ENCODE results near the gene SEC14L1.

DNA sequence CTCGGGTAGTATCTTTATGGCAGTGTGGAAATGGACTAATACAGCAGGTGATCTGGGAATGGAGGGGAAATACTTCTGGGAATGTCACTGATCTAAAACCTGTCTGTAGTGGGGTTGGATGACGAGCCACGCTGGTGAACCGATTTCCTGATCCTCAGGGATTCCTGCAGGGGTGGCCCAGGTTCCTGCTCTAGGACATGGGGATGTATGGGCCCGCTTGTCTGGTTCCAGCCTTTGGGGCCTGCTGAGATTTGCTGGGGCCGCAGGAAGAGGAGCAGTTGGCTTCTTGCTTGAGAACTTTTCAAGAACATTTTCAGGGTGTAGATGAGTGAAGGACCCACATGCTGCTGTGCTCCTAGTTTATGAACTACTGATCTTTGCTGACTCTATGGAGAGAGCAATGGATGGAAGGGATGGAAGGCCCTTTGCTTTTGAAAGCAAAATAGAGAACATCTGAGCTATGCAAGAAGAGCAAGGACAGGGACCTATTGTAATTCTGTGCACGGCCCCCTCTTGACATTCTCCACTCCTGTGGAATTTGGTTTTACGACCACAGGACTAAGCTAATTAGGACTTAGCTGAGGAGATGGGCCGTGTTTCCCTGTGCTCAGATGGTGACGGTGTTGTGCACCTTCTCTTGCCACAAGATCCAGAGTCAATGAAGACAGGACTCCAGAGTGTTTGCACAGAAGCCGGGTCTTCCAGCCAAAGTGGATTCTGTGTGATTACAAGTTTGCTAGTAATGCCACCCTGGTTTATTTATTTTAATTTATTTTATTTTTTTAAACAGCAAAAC is 90.5 kb downstream of the SEC14L1 start:
- TF ChIP-seq, protein P1, sequence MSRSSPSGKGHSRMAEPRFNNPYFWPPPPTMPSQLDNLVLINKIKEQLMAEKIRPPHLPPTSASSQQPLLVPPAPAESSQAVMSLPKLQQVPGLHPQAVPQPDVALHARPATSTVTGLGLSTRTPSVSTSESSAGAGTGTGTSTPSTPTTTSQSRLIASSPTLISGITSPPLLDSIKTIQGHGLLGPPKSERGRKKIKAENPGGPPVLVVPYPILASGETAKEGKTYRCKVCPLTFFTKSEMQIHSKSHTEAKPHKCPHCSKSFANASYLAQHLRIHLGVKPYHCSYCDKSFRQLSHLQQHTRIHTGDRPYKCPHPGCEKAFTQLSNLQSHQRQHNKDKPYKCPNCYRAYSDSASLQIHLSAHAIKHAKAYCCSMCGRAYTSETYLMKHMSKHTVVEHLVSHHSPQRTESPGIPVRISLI (tag by site-specific recombination; IDR thresholded peaks at IDR 0.05) = no peak
- TF ChIP-seq, protein P2, sequence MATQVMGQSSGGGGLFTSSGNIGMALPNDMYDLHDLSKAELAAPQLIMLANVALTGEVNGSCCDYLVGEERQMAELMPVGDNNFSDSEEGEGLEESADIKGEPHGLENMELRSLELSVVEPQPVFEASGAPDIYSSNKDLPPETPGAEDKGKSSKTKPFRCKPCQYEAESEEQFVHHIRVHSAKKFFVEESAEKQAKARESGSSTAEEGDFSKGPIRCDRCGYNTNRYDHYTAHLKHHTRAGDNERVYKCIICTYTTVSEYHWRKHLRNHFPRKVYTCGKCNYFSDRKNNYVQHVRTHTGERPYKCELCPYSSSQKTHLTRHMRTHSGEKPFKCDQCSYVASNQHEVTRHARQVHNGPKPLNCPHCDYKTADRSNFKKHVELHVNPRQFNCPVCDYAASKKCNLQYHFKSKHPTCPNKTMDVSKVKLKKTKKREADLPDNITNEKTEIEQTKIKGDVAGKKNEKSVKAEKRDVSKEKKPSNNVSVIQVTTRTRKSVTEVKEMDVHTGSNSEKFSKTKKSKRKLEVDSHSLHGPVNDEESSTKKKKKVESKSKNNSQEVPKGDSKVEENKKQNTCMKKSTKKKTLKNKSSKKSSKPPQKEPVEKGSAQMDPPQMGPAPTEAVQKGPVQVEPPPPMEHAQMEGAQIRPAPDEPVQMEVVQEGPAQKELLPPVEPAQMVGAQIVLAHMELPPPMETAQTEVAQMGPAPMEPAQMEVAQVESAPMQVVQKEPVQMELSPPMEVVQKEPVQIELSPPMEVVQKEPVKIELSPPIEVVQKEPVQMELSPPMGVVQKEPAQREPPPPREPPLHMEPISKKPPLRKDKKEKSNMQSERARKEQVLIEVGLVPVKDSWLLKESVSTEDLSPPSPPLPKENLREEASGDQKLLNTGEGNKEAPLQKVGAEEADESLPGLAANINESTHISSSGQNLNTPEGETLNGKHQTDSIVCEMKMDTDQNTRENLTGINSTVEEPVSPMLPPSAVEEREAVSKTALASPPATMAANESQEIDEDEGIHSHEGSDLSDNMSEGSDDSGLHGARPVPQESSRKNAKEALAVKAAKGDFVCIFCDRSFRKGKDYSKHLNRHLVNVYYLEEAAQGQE (tag by site-specific recombination; IDR thresholded peaks at IDR 0.05) = no peak
- no peak for TF ChIP-seq TCF7L2 (IDR thresholded peaks at IDR 0.05; ENCODE audit: borderline replicate concordance, low read depth, low read length)
- TF ChIP-seq ZNF473 (tag by site-specific recombination; IDR thresholded peaks at IDR 0.05) = no peak
- TF ChIP-seq KLF16 (tag by site-specific recombination; IDR thresholded peaks at IDR 0.05) = no peak
- no peak for TF ChIP-seq ZNF133 (tag by site-specific recombination; IDR thresholded peaks at IDR 0.05)
- no peak for TF ChIP-seq MEIS1 (CRISPR knock-in tag; IDR thresholded peaks at IDR 0.05; ENCODE audit: borderline replicate concordance)
- no peak for TF ChIP-seq ZIC2 (tag by site-specific recombination; IDR thresholded peaks at IDR 0.05)
- TF ChIP-seq, protein P3, sequence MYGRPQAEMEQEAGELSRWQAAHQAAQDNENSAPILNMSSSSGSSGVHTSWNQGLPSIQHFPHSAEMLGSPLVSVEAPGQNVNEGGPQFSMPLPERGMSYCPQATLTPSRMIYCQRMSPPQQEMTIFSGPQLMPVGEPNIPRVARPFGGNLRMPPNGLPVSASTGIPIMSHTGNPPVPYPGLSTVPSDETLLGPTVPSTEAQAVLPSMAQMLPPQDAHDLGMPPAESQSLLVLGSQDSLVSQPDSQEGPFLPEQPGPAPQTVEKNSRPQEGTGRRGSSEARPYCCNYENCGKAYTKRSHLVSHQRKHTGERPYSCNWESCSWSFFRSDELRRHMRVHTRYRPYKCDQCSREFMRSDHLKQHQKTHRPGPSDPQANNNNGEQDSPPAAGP (tag by site-specific recombination; IDR thresholded peaks at IDR 0.05) = no peak
- no peak for TF ChIP-seq ZNF561 (tag by site-specific recombination; IDR thresholded peaks at IDR 0.05; ENCODE audit: borderline replicate concordance)
- TF ChIP-seq, protein P4, sequence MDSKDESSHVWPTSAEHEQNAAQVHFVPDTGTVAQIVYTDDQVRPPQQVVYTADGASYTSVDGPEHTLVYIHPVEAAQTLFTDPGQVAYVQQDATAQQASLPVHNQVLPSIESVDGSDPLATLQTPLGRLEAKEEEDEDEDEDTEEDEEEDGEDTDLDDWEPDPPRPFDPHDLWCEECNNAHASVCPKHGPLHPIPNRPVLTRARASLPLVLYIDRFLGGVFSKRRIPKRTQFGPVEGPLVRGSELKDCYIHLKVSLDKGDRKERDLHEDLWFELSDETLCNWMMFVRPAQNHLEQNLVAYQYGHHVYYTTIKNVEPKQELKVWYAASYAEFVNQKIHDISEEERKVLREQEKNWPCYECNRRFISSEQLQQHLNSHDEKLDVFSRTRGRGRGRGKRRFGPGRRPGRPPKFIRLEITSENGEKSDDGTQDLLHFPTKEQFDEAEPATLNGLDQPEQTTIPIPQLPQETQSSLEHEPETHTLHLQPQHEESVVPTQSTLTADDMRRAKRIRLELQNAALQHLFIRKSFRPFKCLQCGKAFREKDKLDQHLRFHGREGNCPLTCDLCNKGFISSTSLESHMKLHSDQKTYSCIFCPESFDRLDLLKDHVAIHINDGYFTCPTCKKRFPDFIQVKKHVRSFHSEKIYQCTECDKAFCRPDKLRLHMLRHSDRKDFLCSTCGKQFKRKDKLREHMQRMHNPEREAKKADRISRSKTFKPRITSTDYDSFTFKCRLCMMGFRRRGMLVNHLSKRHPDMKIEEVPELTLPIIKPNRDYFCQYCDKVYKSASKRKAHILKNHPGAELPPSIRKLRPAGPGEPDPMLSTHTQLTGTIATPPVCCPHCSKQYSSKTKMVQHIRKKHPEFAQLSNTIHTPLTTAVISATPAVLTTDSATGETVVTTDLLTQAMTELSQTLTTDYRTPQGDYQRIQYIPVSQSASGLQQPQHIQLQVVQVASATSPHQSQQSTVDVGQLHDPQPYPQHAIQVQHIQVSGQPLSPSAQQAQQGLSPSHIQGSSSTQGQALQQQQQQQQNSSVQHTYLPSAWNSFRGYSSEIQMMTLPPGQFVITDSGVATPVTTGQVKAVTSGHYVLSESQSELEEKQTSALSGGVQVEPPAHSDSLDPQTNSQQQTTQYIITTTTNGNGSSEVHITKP (tag by site-specific recombination; IDR thresholded peaks at IDR 0.05) = no peak
